Fibroblast of peridontal ligament (primary cell): Measurements from ENCODE around the gene UBAP2L.
"Not testable (repeated sequence)": the region's sequence is repeated elsewhere in the genome, so short reads cannot be mapped to it uniquely, and the experiment has no call there.

Experiments used
- DNase-seq: peaks from one replicate; pipeline ENCODE4 v3.0.0-alpha.2; 2010; ENCODE audit errors: extremely low read depth

Gene UBAP2L

GRCh38 chr1:154240294-154240833 is 19.6 kb downstream of the UBAP2L start:
- DNase-seq, result no peak

DNA sequence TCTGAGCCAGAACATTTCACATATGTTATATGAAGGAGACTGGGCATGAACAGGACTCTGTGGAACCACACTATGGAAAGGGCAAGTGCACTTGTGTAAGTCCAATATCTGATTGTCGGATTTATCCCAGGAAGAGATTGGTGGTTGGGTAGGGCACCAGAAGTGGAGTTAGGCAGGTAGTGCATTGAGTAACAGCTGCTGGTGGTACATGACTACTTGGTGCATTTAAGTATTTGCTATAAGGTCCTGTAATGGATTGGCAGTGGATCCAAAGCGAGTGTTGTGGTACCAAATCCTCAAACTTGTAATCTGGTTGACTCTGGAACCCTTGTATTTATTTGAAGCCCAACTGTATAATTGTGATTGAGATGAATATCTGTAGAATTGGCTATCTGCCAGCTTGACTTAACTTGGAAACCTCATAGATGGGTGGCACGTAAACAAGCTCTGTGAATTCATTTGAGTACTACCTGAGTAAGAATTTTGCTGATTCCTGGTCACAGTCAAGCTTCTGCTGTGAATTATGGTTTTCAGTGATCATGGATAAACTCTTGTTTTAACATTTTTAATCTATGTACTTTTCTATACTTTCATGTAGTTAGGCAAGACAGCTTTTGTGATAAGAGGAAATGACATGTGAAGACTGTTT is 21.1 kb downstream of the UBAP2L start:
- DNase-seq, result no peak

- DNase-seq, result no peak
These were observed 32.9 kb downstream of the UBAP2L start for GRCh38 chr1:154253671-154254070.

- no peak for DNase-seq
These were observed 35.9 kb downstream of the UBAP2L start for GRCh38 chr1:154256686-154257085.

DNA sequence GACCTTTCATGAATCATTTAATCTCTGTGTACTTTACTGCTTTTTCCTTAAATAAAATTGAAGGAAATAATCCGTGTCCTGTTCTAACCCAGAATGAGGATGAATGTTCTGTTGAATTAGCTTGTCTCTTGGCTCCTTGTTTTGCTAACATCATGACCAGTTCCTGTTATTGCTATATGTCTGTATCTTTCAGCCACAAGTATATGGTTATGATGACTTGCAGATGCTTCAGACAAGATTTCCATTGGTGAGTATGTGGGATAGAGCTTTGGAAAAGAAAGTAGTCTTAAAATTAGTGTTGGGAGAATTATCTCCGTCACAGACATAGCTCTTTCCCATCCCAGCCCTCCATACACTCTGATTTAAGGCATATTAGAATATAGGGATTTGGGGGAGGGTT is 38.0 kb downstream of the UBAP2L start:
- DNase-seq, result no peak

DNA sequence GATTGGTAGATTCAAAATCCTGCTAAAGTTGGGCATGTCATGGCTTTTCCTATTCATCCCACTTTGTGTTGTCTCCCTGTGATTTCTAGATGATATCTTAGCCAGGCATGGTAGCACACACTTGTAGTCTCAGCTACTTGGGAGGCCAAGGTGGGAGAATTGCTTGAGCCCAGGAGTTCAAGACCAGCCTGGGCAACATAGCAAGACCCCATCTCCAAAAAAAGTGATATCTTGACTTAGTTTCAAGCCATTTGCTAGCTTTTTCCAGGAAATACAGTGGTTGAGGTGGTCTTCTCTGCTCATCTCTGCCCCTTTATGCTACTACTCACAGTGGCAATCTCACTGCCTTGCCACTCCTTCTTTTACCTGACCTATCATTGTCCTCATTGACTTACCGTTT is 39.4 kb downstream of the UBAP2L start:
- DNase-seq, result no peak

DNA sequence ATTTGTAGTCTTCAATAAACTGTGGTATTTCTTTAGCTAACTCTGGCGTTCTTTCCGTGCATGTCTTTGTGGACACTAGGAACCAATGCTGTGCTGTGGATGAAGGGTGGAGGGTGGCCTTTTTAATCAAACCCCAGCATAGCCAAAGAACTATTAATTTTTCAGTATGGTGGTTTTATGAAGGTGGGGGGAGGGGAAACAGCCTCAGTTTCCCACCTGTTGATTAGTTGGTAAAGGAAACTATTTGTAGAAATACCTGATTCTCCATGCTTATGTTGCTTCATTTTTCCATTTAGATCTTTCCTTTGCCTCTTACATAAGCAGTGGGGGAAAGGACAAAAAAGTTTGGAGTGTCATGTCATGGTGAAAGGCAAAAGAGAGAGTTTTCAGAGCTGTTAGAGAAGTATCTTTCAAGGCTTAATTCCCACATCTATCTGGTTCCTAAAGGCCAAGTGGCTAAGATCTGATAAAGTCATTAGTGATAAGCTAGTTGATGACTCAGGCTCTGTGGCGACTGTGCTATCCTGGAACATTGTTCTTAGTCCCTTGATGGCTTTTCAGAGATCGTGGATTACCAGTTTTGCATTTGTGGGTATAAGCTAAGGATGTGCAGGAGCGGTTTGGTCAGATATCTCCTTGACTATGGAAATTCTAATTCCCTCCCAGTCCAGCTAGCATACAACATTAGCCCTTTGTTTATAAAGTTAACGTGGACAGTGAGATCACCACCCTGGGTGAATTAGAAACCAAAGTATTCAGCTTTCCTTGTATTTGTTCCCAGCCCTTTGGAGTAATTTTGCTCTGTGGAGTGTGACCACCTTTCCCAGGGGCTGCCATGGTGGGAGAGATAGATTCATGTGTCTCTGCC is 42.9 kb downstream of the UBAP2L start:
- DNase-seq, result no peak

- no peak for DNase-seq
These were observed 43.7 kb downstream of the UBAP2L start for GRCh38 chr1:154264454-154264853.

GRCh38 chr1:154265586-154265985 is 44.8 kb downstream of the UBAP2L start:
- DNase-seq, result no peak

GRCh38 chr1:154270833-154271232 is 50.1 kb downstream of the UBAP2L start:
- DNase-seq, result no peak

DNA sequence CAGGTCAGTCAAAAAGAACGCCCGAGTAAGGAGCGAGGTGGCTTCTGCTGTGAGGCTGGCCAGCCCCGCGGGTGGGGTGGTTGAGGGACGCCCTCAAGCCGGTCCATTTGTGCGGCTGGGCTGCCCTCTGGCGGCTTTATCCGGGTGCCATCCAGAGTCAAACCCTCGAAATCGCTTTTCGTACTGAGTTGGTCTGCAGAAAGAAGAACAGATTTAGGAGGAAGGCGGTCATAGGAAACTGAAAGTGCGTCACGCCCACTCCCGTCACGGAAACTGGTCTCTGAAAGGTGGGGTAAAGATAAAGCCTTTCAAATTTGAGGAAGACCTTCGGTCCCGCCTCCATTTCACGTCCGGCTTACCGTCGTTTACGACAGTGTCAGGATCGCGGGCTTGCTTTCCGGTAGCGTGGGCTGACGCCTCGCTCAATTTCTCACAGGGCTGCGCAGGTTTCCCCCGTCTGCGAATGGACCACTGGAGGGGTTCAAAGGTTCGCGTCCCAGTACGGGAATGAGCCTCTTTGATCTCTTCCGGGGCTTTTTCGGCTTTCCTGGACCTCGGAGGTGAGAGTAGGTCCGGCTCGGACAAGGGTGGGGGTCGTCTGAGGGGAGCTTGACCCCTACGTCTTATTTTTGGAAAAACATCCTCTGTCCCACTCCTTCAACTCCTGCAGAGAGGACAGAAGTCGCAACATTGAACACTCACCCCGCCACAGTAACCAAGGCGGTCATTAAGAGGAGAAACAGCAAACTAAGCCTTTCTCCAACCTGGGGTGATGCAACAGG is 51.7 kb downstream of the UBAP2L start, which contains the start of gene HAX1:
HAX1 (plus strand) TSS at position 413 of the 782 bp plus-strand sequence; CDS start at position 508, 95 bp downstream.
- peak; percentile 97 for DNase-seq

GRCh38 chr1:154272999-154273563 is 52.3 kb downstream of the UBAP2L start:
- DNase-seq, result no peak

DNA sequence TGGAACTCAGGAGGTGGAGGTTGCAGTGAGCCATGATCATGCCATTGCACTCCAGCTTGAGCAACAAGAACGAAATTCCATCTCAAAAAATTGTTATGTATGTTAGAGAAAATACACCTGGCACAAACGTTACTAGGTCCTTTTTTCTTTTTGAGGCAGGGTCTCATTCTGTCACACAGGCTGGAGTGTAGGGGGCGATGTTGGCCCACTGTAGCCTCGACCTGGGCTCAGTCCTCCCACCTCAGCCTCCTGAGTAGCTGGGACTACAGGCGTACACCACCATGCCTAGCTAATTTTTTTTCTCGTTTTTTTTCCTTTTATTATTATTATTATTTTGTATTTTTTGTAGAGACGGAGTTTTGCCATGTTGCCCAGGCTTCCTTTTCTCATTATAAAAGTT is 56.0 kb downstream of the UBAP2L start:
- no peak for DNase-seq

- not testable (repeated sequence) for DNase-seq
These were observed 66.8 kb downstream of the UBAP2L start for GRCh38 chr1:154287591-154287990.

GRCh38 chr1:154288661-154289060 is 67.9 kb downstream of the UBAP2L start:
- no peak for DNase-seq

DNA sequence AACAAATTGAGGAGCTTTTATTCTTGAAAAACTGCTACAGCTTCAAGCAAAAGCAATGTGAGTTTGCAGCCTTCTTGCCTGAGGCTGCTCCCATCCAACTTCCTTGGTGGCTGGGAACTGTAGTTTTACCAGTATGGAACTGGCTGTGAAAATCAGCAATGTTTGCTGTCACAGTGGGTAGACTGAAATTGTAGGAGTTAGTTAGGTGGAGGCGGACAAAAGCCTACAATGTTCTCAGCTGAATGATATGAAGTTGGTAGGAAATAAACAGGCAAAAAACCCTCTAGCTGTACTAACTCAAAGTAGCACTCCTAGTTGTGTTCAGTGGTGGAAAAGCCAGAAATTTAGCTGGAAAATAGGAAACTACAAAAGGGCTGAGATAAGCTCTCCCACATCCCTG is 70.2 kb downstream of the UBAP2L start:
- DNase-seq, result no peak

- DNase-seq, result no peak
These were observed 74.9 kb downstream of the UBAP2L start for GRCh38 chr1:154295408-154296235.

- no peak for DNase-seq
These were observed 80.8 kb downstream of the UBAP2L start for GRCh38 chr1:154301582-154301981.

GRCh38 chr1:154304664-154305337 is 84.0 kb downstream of the UBAP2L start:
- DNase-seq, result no peak

DNA sequence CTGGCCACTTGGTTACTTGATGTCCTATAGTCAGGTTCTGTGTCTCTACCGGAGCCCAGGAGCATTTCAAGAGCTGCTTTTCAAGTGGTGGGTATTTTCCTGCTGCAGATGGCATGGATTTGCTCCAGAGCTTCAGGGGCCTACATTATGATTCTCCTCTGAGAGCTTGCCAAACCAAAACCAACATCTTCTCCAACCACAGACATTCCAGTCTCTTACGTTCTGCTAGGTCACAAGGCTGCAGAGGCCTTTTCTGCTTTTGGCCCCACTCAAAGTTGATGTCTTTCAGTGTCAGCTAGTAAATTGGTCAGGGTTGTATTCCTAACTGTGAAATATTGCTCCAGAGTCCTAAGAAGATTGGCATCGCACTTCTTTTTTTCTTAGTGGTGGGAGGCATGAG is 85.4 kb downstream of the UBAP2L start:
- peak; percentile 83 for DNase-seq
